H1 (cell line): ENCODE results near the gene TANC1. TPM values are rescaled to one million over a fixed set of nuclear protein-coding genes. Genes with fewer than 3 reads are reported as not detected.

ENCODE experiments used
- CTCF ChIA-PET: fragments of 300-600 bp; sonication (Branson Sonifier 250); formaldehyde crosslinking; loops from one replicate; lab custom pipeline; 2021; ENCODE audit not compliant: partially characterized antibody; lab: Charles Lee
- POLR2A ChIA-PET: fragments of 300-600 bp; sonication (Branson Sonifier 250); formaldehyde crosslinking; loops from one replicate; lab custom pipeline; 2021; ENCODE audit warnings: inconsistent platforms; ENCODE audit not compliant: partially characterized antibody; lab: Charles Lee
- DNase-seq, 2 experiments: peaks; one replicate each; pipeline versions ENCODE4 v3.0.0 to v3.0.0-alpha.2; 2010 to 2022; ENCODE audit warnings: low spot score in 2 of 2, low read depth in 1 of 2, mixed read lengths in 1 of 2
- FAIRE-seq: peaks from 2 replicates; lab custom pipeline; 2011; peaks lifted over from hg19 to GRCh38; lab: Jason Lieb, UNC
- H2AFZ ChIP-seq: 2 replicates; pipeline ENCODE4 v1.8.1; 2012; ENCODE audit warnings: low read length, inconsistent platforms
- H2AK5ac ChIP-seq: 2 replicates; pipeline ENCODE4 v1.6.1; 2013; ENCODE audit warnings: low read depth, low read length
- H2BK120ac ChIP-seq: replicated peaks from 2 replicates; pipeline ENCODE3; 2013; ENCODE audit warnings: low read depth, low read length, inconsistent platforms
- H2BK12ac ChIP-seq: 2 replicates; pipeline ENCODE4 v1.6.1; 2013; ENCODE audit warnings: low read depth, low read length
- H2BK15ac ChIP-seq: 2 replicates; pipeline ENCODE4 v1.6.1; 2013; ENCODE audit warnings: low read length
- H2BK20ac ChIP-seq: 2 replicates; pipeline ENCODE4 v1.6.1; 2013; ENCODE audit warnings: low read length
- H2BK5ac ChIP-seq: 2 replicates; pipeline ENCODE4 v1.6.1; 2013; ENCODE audit warnings: low read depth, low read length
- H3K14ac ChIP-seq: 2 replicates; pipeline ENCODE4 v1.6.1; 2013; ENCODE audit warnings: inconsistent platforms; ENCODE audit not compliant: insufficient read length
- H3K18ac ChIP-seq: 2 replicates; pipeline ENCODE4 v1.6.1; 2013; ENCODE audit warnings: low read length; ENCODE audit errors: extremely low read depth
- H3K23ac ChIP-seq: 2 replicates; pipeline ENCODE4 v1.6.1; 2013; ENCODE audit warnings: inconsistent platforms; ENCODE audit not compliant: insufficient read length
- H3K23me2 ChIP-seq: 2 replicates; pipeline ENCODE4 v1.6.1; 2013; ENCODE audit warnings: low read depth, low read length
- H3K27ac ChIP-seq: 2 replicates; pipeline ENCODE4 v1.6.1; 2011; ENCODE audit warnings: low read depth, low read length, inconsistent platforms
- H3K27me3 ChIP-seq, 4 experiments: replicated peaks in 1 of 4; 1 replicate in 1 of 4; 2 replicates in 3 of 4; pipeline versions ENCODE4 v1.6.1 to v1.8.1; 2011 to 2013; ENCODE audit warnings: low read length in 3 of 4, mild to moderate bottlenecking in 3 of 4, inconsistent platforms in 2 of 4, mixed read lengths in 2 of 4, moderate library complexity in 1 of 4; ENCODE audit not compliant: control insufficient read depth in 3 of 4, insufficient read depth in 3 of 4; ENCODE audit errors: extremely low read depth in 1 of 4
- H3K36me3 ChIP-seq, 4 experiments: 2 replicates each; pipeline versions ENCODE4 v1.6.1 to v1.8.1; 2011 to 2013; ENCODE audit warnings: mild to moderate bottlenecking in 4 of 4, low read length in 3 of 4, moderate library complexity in 2 of 4, control low read depth in 1 of 4, inconsistent platforms in 1 of 4; ENCODE audit not compliant: insufficient read depth in 4 of 4, control insufficient read depth in 2 of 4
- H3K4ac ChIP-seq: replicated peaks from 2 replicates; pipeline ENCODE3; 2013; ENCODE audit warnings: low read length, low read depth, mixed read lengths, inconsistent platforms; ENCODE audit not compliant: insufficient read length
- H3K4me1 ChIP-seq, 4 experiments: replicated peaks in 1 of 4; 1 replicate in 1 of 4; 2 replicates in 3 of 4; pipeline versions ENCODE4 v1.6.1 to v1.8.1; 2011 to 2013; ENCODE audit warnings: low read length in 3 of 4, inconsistent platforms in 2 of 4, mixed read lengths in 1 of 4; ENCODE audit not compliant: insufficient read depth in 4 of 4, control insufficient read depth in 3 of 4
- H3K4me2 ChIP-seq, 2 experiments: 2 replicates each; pipeline versions ENCODE4 v1.6.1 to v1.8.1; 2011 to 2013; ENCODE audit warnings: low read depth in 2 of 2, low read length in 2 of 2, control low read depth in 1 of 2, inconsistent platforms in 1 of 2, mild to moderate bottlenecking in 1 of 2; ENCODE audit not compliant: insufficient read depth in 1 of 2
- H3K4me3 ChIP-seq, 4 experiments: fragments of 200-600, 300-600 bp in 1 of 4; sonication (generic), shearing (Covaris generic), sonication (Bioruptor Twin) in 1 of 4; 2 replicates each; pipeline versions ENCODE4 v1.5.1 to v1.8.1; 2011 to 2016; ENCODE audit warnings: low read length in 4 of 4, low read depth in 3 of 4, control low read depth in 2 of 4, inconsistent platforms in 2 of 4, mild to moderate bottlenecking in 2 of 4, mixed read lengths in 1 of 4, moderate library complexity in 1 of 4; ENCODE audit not compliant: insufficient read depth in 2 of 4; ENCODE audit errors: extremely low read depth in 1 of 4
- H3K56ac ChIP-seq: replicated peaks from 2 replicates; pipeline ENCODE3; 2013; ENCODE audit warnings: low read depth, mild to moderate bottlenecking, mixed read lengths, low read length, inconsistent platforms; ENCODE audit not compliant: insufficient read length
- H3K79me1 ChIP-seq: 2 replicates; pipeline ENCODE4 v1.6.1; 2013; ENCODE audit warnings: low read depth, low read length, control low read depth
- H3K79me2 ChIP-seq, 2 experiments: 2 replicates each; pipeline versions ENCODE4 v1.6.1 to v1.8.1; 2012 to 2013; ENCODE audit warnings: low read length in 2 of 2, mild to moderate bottlenecking in 2 of 2, inconsistent platforms in 1 of 2; ENCODE audit not compliant: insufficient read depth in 2 of 2, control insufficient read depth in 1 of 2
- H3K9ac ChIP-seq, 4 experiments: replicated peaks in 1 of 4; 1 replicate in 1 of 4; 2 replicates in 3 of 4; pipeline versions ENCODE4 v1.6.1 to v1.8.1; 2011 to 2013; ENCODE audit warnings: low read depth in 3 of 4, low read length in 3 of 4, control low read depth in 2 of 4, mild to moderate bottlenecking in 2 of 4, moderate library complexity in 2 of 4, inconsistent platforms in 1 of 4; ENCODE audit errors: extremely low read depth in 1 of 4
- H3K9me3 ChIP-seq, 2 experiments: 2 replicates each; pipeline versions ENCODE4 v1.6.1 to v1.8.1; 2012 to 2013; ENCODE audit warnings: mild to moderate bottlenecking in 2 of 2, moderate library complexity in 2 of 2, control low read depth in 1 of 2, inconsistent platforms in 1 of 2, low read depth in 1 of 2, low read length in 1 of 2, mixed read lengths in 1 of 2; ENCODE audit not compliant: insufficient read depth in 2 of 2
- H4K20me1 ChIP-seq, 2 experiments: replicated peaks in 1 of 2; 2 replicates each; pipeline versions ENCODE3 to v1.8.1; 2011 to 2013; ENCODE audit warnings: inconsistent platforms in 2 of 2, low read length in 2 of 2, mild to moderate bottlenecking in 1 of 2; ENCODE audit not compliant: insufficient read depth in 2 of 2, control insufficient read depth in 1 of 2
- H4K5ac ChIP-seq: 2 replicates; pipeline ENCODE4 v1.6.1; 2013; ENCODE audit warnings: low read length, low read depth, mixed read lengths, inconsistent platforms; ENCODE audit not compliant: insufficient read length
- H4K8ac ChIP-seq: 2 replicates; pipeline ENCODE4 v1.8.0; 2013; ENCODE audit warnings: mild to moderate bottlenecking, moderate library complexity, low read length, inconsistent platforms; ENCODE audit not compliant: insufficient read depth; ENCODE audit errors: extremely low read depth
- H4K91ac ChIP-seq: replicated peaks from 2 replicates; pipeline ENCODE3; 2013; ENCODE audit warnings: low read length, mixed read lengths, inconsistent platforms; ENCODE audit not compliant: insufficient read length
- CEBPB ChIP-seq: IDR thresholded peaks from 2 replicates; pipeline ENCODE4 v1.6.1; 2012; ENCODE audit warnings: low read depth, low read length
- SIN3A ChIP-seq, 2 experiments: IDR thresholded peaks in 1 of 2; conservative IDR thresholded peaks in 1 of 2; 2 replicates each; pipeline ENCODE4 v1.6.1; 2011 to 2012; ENCODE audit warnings: low read length in 2 of 2, improper control_type of control experiment in 1 of 2, low read depth in 1 of 2, mild to moderate bottlenecking in 1 of 2
- SP2 ChIP-seq: IDR thresholded peaks from 2 replicates; pipeline ENCODE4 v1.6.1; 2012; ENCODE audit warnings: mild to moderate bottlenecking, low read length, inconsistent platforms
- WGBS, 2 experiments: shearing (Covaris generic) in 1 of 2; methylation state at CpG; one replicate each; pipeline versions ENCODE4 v1.1.6 to v1.1.7; 2013 to 2015; ENCODE audit warnings: low lambda C conversion rate in 2 of 2, mixed read lengths in 2 of 2, inconsistent platforms in 1 of 2, low coverage in 1 of 2, missing lambda C conversion rate in 1 of 2; ENCODE audit not compliant: insufficient replicate concordance in 2 of 2, insufficient coverage in 1 of 2, insufficient read length in 1 of 2; ENCODE audit errors: extremely low coverage in 1 of 2, missing lambda C conversion rate in 1 of 2; 5-methylcytosine and 5-hydroxymethylcytosine counted together
- polyA plus RNA-seq, 7 experiments: library from polyadenylated mRNA; depleted of rRNA in 3 of 7; stranded (reverse) in 5 of 7; unstranded in 2 of 7; fragments of >200 nt in 5 of 7; fragments of 200-250 nt in 2 of 7; gene quantifications; 1 replicate in 5 of 7; 2 replicates in 1 of 7; 4 replicates in 1 of 7; pipeline versions ENCODE4 v1.2.1 to v1.2.3, GENCODE V29; 2011 to 2013; ENCODE audit warnings: missing spikeins in 2 of 7, mixed read lengths in 2 of 7
- total RNA-seq: library from RNA; stranded (reverse); fragmentation: NEBNext Ultra II Directional; extraction: Animal tissue kit (Norgen Biotek cat#: 25700); gene quantifications from 2 replicates; pipeline ENCODE4 v1.2.1, GENCODE V29; 2021
- TF ChIP-seq, protein P1 (sequence below): IDR thresholded peaks from 2 replicates; pipeline ENCODE4 v1.6.1; 2012; ENCODE audit warnings: inconsistent platforms

TANC1 gene
- total and polyA plus RNA-seq, 2 of the 8 experiments (the other 6 are each of a cell fraction or from before 2014, with no cell fraction given) = 4.1 to 7.6 TPM

GRCh38 chr2:159140070-159140769 is 171.8 kb downstream of the TANC1 start:
- Histone ChIP-seq H3K4ac (no peak overlapping the region), H4K20me1 (no peaks in the 10 kb centered on the region), H3K4me2 (no peak overlapping the region), H2AK5ac (no peak overlapping the region), H3K23me2 (no peaks in the 10 kb centered on the region), H4K5ac (no peak overlapping the region), H3K4me3 (no peak overlapping the region), H3K36me3 (no peaks in the 10 kb centered on the region), H3K18ac (no peak overlapping the region), H3K14ac (no peak overlapping the region), H2BK15ac (no peak overlapping the region), H2AFZ (no peak overlapping the region), H4K91ac (no peak overlapping the region), H2BK20ac (no peak overlapping the region), H2BK5ac (no peak overlapping the region), H2BK12ac (no peak overlapping the region), H3K4me1 (no peaks in the 10 kb centered on the region), H3K56ac (no peak overlapping the region), H3K27ac (no peak overlapping the region), H2BK120ac (no peak overlapping the region), H3K27me3 (no peaks in the 10 kb centered on the region), H3K9me3 (no peaks in the 10 kb centered on the region), H3K79me1 (no peaks in the 10 kb centered on the region), H4K8ac (no peak overlapping the region), H3K79me2 (no peaks in the 10 kb centered on the region), H3K9ac (no peak overlapping the region), H3K23ac (no peak overlapping the region)
- no peak for DNase-seq
- CTCF ChIA-PET = interaction anchor here (0.7 to 5.5 kb wide), 18 partner anchors 7 to 298 kb away, joined by 3 to 43 read pairs (median 4); no protein-coding TSS in a partner anchor
- WGBS, 2 experiments = 80% methylated on average over 1 of the region's 2 CpGs; no CpG with 5 or more reads in 1 of the 2 experiments
- POLR2A ChIA-PET = interaction anchor here (0.7 kb wide), 1 partner anchor 15 kb away, joined by 3 read pairs; no protein-coding TSS in a partner anchor
- no peak for FAIRE-seq
- TF ChIP-seq CEBPB = no peak
- TF ChIP-seq SP2 = no peak
- TF ChIP-seq, protein P1, sequence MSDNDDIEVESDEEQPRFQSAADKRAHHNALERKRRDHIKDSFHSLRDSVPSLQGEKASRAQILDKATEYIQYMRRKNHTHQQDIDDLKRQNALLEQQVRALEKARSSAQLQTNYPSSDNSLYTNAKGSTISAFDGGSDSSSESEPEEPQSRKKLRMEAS = no peak
- no peak for TF ChIP-seq SIN3A (conservative IDR thresholded peaks at IDR 0.05 in 1 of 2, IDR thresholded peaks at IDR 0.05 in 1 of 2; ENCODE audit: low read depth in 1 of 2, low read length in 2 of 2)
